HCT116 (cell line): ENCODE measurements around the gene HOXA7. TPM values are rescaled to one million over a fixed set of nuclear protein-coding genes. Genes with fewer than 3 reads are reported as not detected.

Source experiments
- ATAC-seq: fragments of 200-7000 bp; cut with Tn5 transposase; 2 replicates; pipeline ENCODE4 v1.9.1; 2020; ENCODE audit warnings: mild to moderate bottlenecking, moderate library complexity
- BruUV-seq: library from RNA; stranded (reverse); fragments of 400-500 nt; replicated peaks from 2 replicates; lab custom pipeline; 2021; lab: Mats Ljungman, UMichigan
- CTCF ChIA-PET: fragments of 300-600 bp; sonication (Branson Sonifier 250); formaldehyde crosslinking; loops from one replicate; lab custom pipeline; 2021; ENCODE audit warnings: antibody characterized with exemption; lab: Charles Lee
- POLR2A ChIA-PET: fragments of 300-600, 350-600 bp; sonication (Branson Sonifier 250); formaldehyde crosslinking; loops from one replicate; lab custom pipeline; 2021; ENCODE audit warnings: antibody characterized with exemption; lab: Charles Lee
- RAD21 ChIA-PET, 2 experiments: fragments of 300-600 bp; sonication (Branson Sonifier 250); formaldehyde crosslinking; loops; one replicate each; lab custom pipeline; 2023; ENCODE audit warnings: low total read pairs in 2 of 2; ENCODE audit not compliant: uncharacterized antibody in 2 of 2, unreplicated experiment in 2 of 2, low non-redundant PET in 1 of 2; lab: Charles Lee
- DNase-seq: peaks from one replicate; pipeline ENCODE4 v3.0.0-alpha.2; 2010; ENCODE audit warnings: low read depth, low spot score
- H2AFZ ChIP-seq: fragments of 200-600 bp; shearing (Covaris generic), sonication (generic); 2 replicates; pipeline ENCODE4 v1.6.1; 2017; ENCODE audit warnings: low read depth, mixed run types, mixed read lengths, antibody characterized with exemption, low read length; ENCODE audit not compliant: poor library complexity, severe bottlenecking
- H3K27ac ChIP-seq: 2 replicates; pipeline ENCODE4 v1.5.1; 2012; ENCODE audit warnings: low read depth, low read length
- H3K27me3 ChIP-seq: fragments of 200-600 bp; sonication (generic); 2 replicates; pipeline ENCODE4 v1.6.1; 2016; ENCODE audit warnings: mixed run types, low read length, mixed read lengths; ENCODE audit not compliant: insufficient read depth
- H3K36me3 ChIP-seq, 2 experiments: fragments of 200-500 bp in 1 of 2; fragments of 200-600 bp in 1 of 2; sonication (Bioruptor generic) in 1 of 2; sonication (generic) in 1 of 2; 2 replicates each; pipeline versions ENCODE4 v1.5.1 to v1.6.1; 2014 to 2016; ENCODE audit warnings: low read length in 2 of 2, inconsistent platforms in 1 of 2, mixed read lengths in 1 of 2, mixed run types in 1 of 2; ENCODE audit not compliant: insufficient read depth in 2 of 2, control insufficient read depth in 1 of 2
- H3K4me1 ChIP-seq, 2 experiments: fragments of 200-600 bp in 1 of 2; sonication (generic) in 1 of 2; 2 replicates each; pipeline versions ENCODE4 v1.5.1 to v1.6.1; 2012 to 2017; ENCODE audit warnings: low read length in 2 of 2, inconsistent platforms in 1 of 2, mild to moderate bottlenecking in 1 of 2, mixed read lengths in 1 of 2, mixed run types in 1 of 2, moderate library complexity in 1 of 2; ENCODE audit not compliant: insufficient read depth in 2 of 2, control insufficient read depth in 1 of 2
- H3K4me2 ChIP-seq: fragments of 200-600 bp; sonication (generic); 2 replicates; pipeline ENCODE4 v1.6.1; 2017; ENCODE audit warnings: mixed run types, low read length, mixed read lengths
- H3K4me3 ChIP-seq, 2 experiments: fragments of 200-600 bp in 1 of 2; sonication (generic) in 1 of 2; replicated peaks in 1 of 2; 2 replicates each; pipeline ENCODE4 v1.5.1; 2011 to 2016; ENCODE audit warnings: low read length in 2 of 2, control low read depth in 1 of 2, low read depth in 1 of 2, mild to moderate bottlenecking in 1 of 2, mixed read lengths in 1 of 2, mixed run types in 1 of 2
- H3K79me2 ChIP-seq: fragments of 200-600 bp; sonication (generic); 2 replicates; pipeline ENCODE4 v1.6.1; 2017; ENCODE audit warnings: mild to moderate bottlenecking, mixed run types, low read length, moderate library complexity, mixed read lengths; ENCODE audit not compliant: insufficient read depth
- H3K9ac ChIP-seq: fragments of 200-600 bp; sonication (generic); 2 replicates; pipeline ENCODE4 v1.6.1; 2016; ENCODE audit warnings: low read length, mixed read lengths
- H3K9me2 ChIP-seq: fragments of 200-600 bp; sonication (generic), shearing (Covaris generic); 2 replicates; pipeline ENCODE4 v1.6.1; 2017; ENCODE audit warnings: mixed run types, mild to moderate bottlenecking, moderate library complexity; ENCODE audit not compliant: insufficient read depth
- H3K9me3 ChIP-seq, 2 experiments: fragments of 200-500 bp in 1 of 2; fragments of 200-600 bp in 1 of 2; sonication (Bioruptor generic) in 1 of 2; sonication (generic) in 1 of 2; 2 replicates each; pipeline ENCODE4 v1.6.1; 2014 to 2017; ENCODE audit warnings: low read length in 2 of 2, mixed read lengths in 2 of 2, inconsistent platforms in 1 of 2, low read depth in 1 of 2, mild to moderate bottlenecking in 1 of 2, mixed run types in 1 of 2, moderate library complexity in 1 of 2; ENCODE audit not compliant: control insufficient read depth in 1 of 2, insufficient read depth in 1 of 2
- H4K20me1 ChIP-seq: fragments of 200-600 bp; sonication (generic), shearing (Covaris generic); 2 replicates; pipeline ENCODE4 v1.6.1; 2017; ENCODE audit warnings: mixed run types, mild to moderate bottlenecking, moderate library complexity; ENCODE audit not compliant: insufficient read depth
- CEBPB ChIP-seq: IDR thresholded peaks from 2 replicates; pipeline ENCODE4 v1.6.1; 2012; ENCODE audit warnings: low read depth
- ELF1 ChIP-seq: IDR thresholded peaks from 2 replicates; pipeline ENCODE4 v1.6.1; 2012; ENCODE audit warnings: low read depth, borderline replicate concordance
- EZH2 ChIP-seq: fragments of 200-600 bp; sonication (generic); IDR thresholded peaks from 2 replicates; pipeline ENCODE4 v1.6.1; 2017; ENCODE audit warnings: antibody characterized with exemption, mixed run types
- EZH2phosphoT487 ChIP-seq: fragments of 200-600 bp; IDR thresholded peaks from 2 replicates; pipeline ENCODE4 v1.6.1; 2018; ENCODE audit warnings: antibody characterized with exemption, borderline replicate concordance
- FOSL1 ChIP-seq: IDR thresholded peaks from 2 replicates; pipeline ENCODE4 v1.6.1; 2012; ENCODE audit warnings: low read depth
- JUND ChIP-seq: IDR thresholded peaks from 2 replicates; pipeline ENCODE4 v1.6.1; 2012
- POLR2A ChIP-seq: IDR thresholded peaks from 2 replicates; pipeline ENCODE4 v1.7.0; 2011; ENCODE audit warnings: borderline replicate concordance; ENCODE audit not compliant: insufficient read depth, insufficient read length; ENCODE audit errors: extremely low read depth
- POLR2AphosphoS5 ChIP-seq: IDR thresholded peaks from 2 replicates; pipeline ENCODE4 v1.6.1; 2011; ENCODE audit warnings: mild to moderate bottlenecking, low read depth, low read length, moderate library complexity
- RAD21 ChIP-seq: IDR thresholded peaks from 2 replicates; pipeline ENCODE4 v1.6.1; 2012; ENCODE audit warnings: low read depth, mild to moderate bottlenecking
- SIN3A ChIP-seq: IDR thresholded peaks from 2 replicates; pipeline ENCODE4 v1.6.1; 2012; ENCODE audit warnings: low read depth
- SP1 ChIP-seq: IDR thresholded peaks from 2 replicates; pipeline ENCODE4 v1.6.1; 2012; ENCODE audit warnings: low read depth
- SRF ChIP-seq: IDR thresholded peaks from 2 replicates; pipeline ENCODE4 v1.6.1; 2012; ENCODE audit warnings: low read depth
- TCF7L2 ChIP-seq: IDR thresholded peaks from 2 replicates; pipeline ENCODE4 v1.7.0; 2011; ENCODE audit warnings: borderline replicate concordance, inconsistent platforms; ENCODE audit not compliant: insufficient read depth, insufficient read length; ENCODE audit errors: extremely low read depth
- YY1 ChIP-seq: IDR thresholded peaks from 2 replicates; pipeline ENCODE4 v1.6.1; 2011; ENCODE audit warnings: low read length, low read depth, moderate library complexity, mild to moderate bottlenecking; ENCODE audit not compliant: insufficient replicate concordance; ENCODE audit errors: extremely low read depth
- ZFX ChIP-seq: fragments of 450-650 bp; IDR thresholded peaks from 2 replicates; pipeline ENCODE4 v1.6.1; 2017
- ZNF274 ChIP-seq: fragments of 200-500 bp; sonication (Bioruptor generic); IDR thresholded peaks from 2 replicates; pipeline ENCODE4 v1.6.1; 2014; ENCODE audit warnings: mild to moderate bottlenecking, low read depth, low read length, inconsistent platforms
- intact Hi-C: fragments of 100-400 bp; cut with micrococcal nuclease; formaldehyde crosslinking; loops from 2 replicates; pipeline ENCODE4 v1.10.0; 2022
- total RNA-seq: library from RNA; stranded (reverse); gene quantifications from one replicate; pipeline ENCODE4 v1.2.1, GENCODE V29; 2021; ENCODE audit not compliant: unreplicated experiment
- TF ChIP-seq, protein P1 (sequence below), 3 experiments: fragments of 200-600 bp in 1 of 3; sonication (generic) in 1 of 3; IDR thresholded peaks in 2 of 3; conservative IDR thresholded peaks in 1 of 3; 2 replicates each; pipeline ENCODE4 v1.5.1; 2012 to 2017; ENCODE audit warnings: low read depth in 2 of 3, low read length in 2 of 3, antibody characterized with exemption in 1 of 3, borderline replicate concordance in 1 of 3, control low read depth in 1 of 3, mild to moderate bottlenecking in 1 of 3, mixed read lengths in 1 of 3, mixed run types in 1 of 3, moderate library complexity in 1 of 3; ENCODE audit not compliant: insufficient read depth in 1 of 3
- TF ChIP-seq, protein P2 (sequence below): IDR thresholded peaks from 2 replicates; pipeline ENCODE4 v1.6.1; 2012
- TF ChIP-seq, protein P3 (sequence below): IDR thresholded peaks from 2 replicates; pipeline ENCODE4 v1.6.1; 2011; ENCODE audit warnings: mild to moderate bottlenecking, low read length, moderate library complexity; ENCODE audit not compliant: insufficient replicate concordance; ENCODE audit errors: extremely low read depth
- TF ChIP-seq, protein P4 (sequence below): IDR thresholded peaks from 2 replicates; pipeline ENCODE4 v1.6.1; 2012; ENCODE audit warnings: low read depth

HOXA7 gene
- total RNA-seq, 1 experiment from 2014 or later, result 15.0 TPM

DNA sequence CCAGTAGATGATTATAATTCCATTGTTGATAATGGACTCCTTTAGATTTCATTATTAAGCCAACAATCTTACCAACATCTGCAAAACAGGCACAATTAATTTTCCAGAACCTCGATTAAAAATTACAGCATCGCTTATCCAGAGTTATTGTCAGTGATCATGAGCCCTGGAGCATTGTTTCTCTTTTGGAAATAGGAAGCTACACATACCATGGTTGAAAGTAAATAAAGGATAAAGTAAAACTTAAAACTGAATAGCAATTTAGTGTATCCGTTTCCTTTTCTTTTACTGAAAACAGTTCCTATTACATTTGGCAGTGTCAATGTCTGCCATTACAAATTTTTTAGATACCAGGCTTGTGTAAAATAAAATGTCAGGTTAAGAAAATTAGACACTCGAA, 44.1 kb downstream of the HOXA7 start:
- RAD21 ChIA-PET, result no interaction called here
- ATAC-seq, result no peak
- no TSS peak for BruUV-seq

More for the DNA sequence above, 44.1 kb downstream of the HOXA7 start:
- Histone ChIP-seq H3K27ac (no peak overlapping the region), H3K79me2 (peaks cover 20% of the 10 kb centered on the region), H3K9ac (peak overlapping the region; percentile 70), H3K4me1 (peaks cover 56 to 62% of the 10 kb centered on the region in 2 experiments), H2AFZ (no peak overlapping the region), H3K4me3 (peak overlapping the region; percentile 57 to 74; a peak in 2 of 4 replicates), H3K36me3 (no peaks in the 10 kb centered on the region), H3K9me3 (no peaks in the 10 kb centered on the region), H4K20me1 (no peaks in the 10 kb centered on the region), H3K4me2 (peak overlapping the region; percentile 98), H3K27me3 (no peaks in the 10 kb centered on the region), H3K9me2 (no peaks in the 10 kb centered on the region)
- DNase-seq, result no peak
- no peak for TF ChIP-seq YY1
- no peak for TF ChIP-seq FOSL1
- TF ChIP-seq, protein P1, sequence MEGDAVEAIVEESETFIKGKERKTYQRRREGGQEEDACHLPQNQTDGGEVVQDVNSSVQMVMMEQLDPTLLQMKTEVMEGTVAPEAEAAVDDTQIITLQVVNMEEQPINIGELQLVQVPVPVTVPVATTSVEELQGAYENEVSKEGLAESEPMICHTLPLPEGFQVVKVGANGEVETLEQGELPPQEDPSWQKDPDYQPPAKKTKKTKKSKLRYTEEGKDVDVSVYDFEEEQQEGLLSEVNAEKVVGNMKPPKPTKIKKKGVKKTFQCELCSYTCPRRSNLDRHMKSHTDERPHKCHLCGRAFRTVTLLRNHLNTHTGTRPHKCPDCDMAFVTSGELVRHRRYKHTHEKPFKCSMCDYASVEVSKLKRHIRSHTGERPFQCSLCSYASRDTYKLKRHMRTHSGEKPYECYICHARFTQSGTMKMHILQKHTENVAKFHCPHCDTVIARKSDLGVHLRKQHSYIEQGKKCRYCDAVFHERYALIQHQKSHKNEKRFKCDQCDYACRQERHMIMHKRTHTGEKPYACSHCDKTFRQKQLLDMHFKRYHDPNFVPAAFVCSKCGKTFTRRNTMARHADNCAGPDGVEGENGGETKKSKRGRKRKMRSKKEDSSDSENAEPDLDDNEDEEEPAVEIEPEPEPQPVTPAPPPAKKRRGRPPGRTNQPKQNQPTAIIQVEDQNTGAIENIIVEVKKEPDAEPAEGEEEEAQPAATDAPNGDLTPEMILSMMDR (IDR thresholded peaks at IDR 0.05 in 2 of 3, conservative IDR thresholded peaks at IDR 0.05 in 1 of 3; ENCODE audit: borderline replicate concordance in 1 of 3, insufficient read depth in 1 of 3, low read depth in 2 of 3, low read length in 2 of 3), result no peak
- TF ChIP-seq, protein P2, sequence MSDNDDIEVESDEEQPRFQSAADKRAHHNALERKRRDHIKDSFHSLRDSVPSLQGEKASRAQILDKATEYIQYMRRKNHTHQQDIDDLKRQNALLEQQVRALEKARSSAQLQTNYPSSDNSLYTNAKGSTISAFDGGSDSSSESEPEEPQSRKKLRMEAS, result no peak
- no peak for TF ChIP-seq POLR2A
- TF ChIP-seq, protein P3, sequence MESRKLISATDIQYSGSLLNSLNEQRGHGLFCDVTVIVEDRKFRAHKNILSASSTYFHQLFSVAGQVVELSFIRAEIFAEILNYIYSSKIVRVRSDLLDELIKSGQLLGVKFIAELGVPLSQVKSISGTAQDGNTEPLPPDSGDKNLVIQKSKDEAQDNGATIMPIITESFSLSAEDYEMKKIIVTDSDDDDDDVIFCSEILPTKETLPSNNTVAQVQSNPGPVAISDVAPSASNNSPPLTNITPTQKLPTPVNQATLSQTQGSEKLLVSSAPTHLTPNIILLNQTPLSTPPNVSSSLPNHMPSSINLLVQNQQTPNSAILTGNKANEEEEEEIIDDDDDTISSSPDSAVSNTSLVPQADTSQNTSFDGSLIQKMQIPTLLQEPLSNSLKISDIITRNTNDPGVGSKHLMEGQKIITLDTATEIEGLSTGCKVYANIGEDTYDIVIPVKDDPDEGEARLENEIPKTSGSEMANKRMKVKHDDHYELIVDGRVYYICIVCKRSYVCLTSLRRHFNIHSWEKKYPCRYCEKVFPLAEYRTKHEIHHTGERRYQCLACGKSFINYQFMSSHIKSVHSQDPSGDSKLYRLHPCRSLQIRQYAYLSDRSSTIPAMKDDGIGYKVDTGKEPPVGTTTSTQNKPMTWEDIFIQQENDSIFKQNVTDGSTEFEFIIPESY, result no peak
- TF ChIP-seq, protein P4, sequence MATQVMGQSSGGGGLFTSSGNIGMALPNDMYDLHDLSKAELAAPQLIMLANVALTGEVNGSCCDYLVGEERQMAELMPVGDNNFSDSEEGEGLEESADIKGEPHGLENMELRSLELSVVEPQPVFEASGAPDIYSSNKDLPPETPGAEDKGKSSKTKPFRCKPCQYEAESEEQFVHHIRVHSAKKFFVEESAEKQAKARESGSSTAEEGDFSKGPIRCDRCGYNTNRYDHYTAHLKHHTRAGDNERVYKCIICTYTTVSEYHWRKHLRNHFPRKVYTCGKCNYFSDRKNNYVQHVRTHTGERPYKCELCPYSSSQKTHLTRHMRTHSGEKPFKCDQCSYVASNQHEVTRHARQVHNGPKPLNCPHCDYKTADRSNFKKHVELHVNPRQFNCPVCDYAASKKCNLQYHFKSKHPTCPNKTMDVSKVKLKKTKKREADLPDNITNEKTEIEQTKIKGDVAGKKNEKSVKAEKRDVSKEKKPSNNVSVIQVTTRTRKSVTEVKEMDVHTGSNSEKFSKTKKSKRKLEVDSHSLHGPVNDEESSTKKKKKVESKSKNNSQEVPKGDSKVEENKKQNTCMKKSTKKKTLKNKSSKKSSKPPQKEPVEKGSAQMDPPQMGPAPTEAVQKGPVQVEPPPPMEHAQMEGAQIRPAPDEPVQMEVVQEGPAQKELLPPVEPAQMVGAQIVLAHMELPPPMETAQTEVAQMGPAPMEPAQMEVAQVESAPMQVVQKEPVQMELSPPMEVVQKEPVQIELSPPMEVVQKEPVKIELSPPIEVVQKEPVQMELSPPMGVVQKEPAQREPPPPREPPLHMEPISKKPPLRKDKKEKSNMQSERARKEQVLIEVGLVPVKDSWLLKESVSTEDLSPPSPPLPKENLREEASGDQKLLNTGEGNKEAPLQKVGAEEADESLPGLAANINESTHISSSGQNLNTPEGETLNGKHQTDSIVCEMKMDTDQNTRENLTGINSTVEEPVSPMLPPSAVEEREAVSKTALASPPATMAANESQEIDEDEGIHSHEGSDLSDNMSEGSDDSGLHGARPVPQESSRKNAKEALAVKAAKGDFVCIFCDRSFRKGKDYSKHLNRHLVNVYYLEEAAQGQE, result no peak
- no peak for TF ChIP-seq RAD21
- TF ChIP-seq CEBPB, result no peak
- no peak for TF ChIP-seq POLR2AphosphoS5
- TF ChIP-seq SIN3A, result no peak
- no peak for TF ChIP-seq ELF1
- TF ChIP-seq EZH2phosphoT487, result no peak
- TF ChIP-seq EZH2, result no peak
- TF ChIP-seq ZNF274, result no peak
- no peak for TF ChIP-seq TCF7L2
- no peak for TF ChIP-seq SP1
- TF ChIP-seq SRF, result no peak
- no peak for TF ChIP-seq JUND
- TF ChIP-seq ZFX, result no peak
- POLR2A ChIA-PET, result no interaction called here
- intact Hi-C loops, result no loop called here
- CTCF ChIA-PET, result no interaction called here
